Loucy (cell line): ENCODE data around the gene FMN2.

Source experiments
- EZH2phosphoT487 ChIP-seq: fragments of 200-600 bp; IDR thresholded peaks from 2 replicates; pipeline ENCODE4 v1.6.1; 2018; ENCODE audit warnings: antibody characterized with exemption, mild to moderate bottlenecking, moderate library complexity, borderline replicate concordance
- TF ChIP-seq, protein P1 (sequence below): fragments of 200-600 bp; sonication (generic); conservative IDR thresholded peaks from 2 replicates; pipeline ENCODE4 v1.5.1; 2014; ENCODE audit warnings: mild to moderate bottlenecking, antibody characterized with exemption, low read length

- TF ChIP-seq, protein P1, sequence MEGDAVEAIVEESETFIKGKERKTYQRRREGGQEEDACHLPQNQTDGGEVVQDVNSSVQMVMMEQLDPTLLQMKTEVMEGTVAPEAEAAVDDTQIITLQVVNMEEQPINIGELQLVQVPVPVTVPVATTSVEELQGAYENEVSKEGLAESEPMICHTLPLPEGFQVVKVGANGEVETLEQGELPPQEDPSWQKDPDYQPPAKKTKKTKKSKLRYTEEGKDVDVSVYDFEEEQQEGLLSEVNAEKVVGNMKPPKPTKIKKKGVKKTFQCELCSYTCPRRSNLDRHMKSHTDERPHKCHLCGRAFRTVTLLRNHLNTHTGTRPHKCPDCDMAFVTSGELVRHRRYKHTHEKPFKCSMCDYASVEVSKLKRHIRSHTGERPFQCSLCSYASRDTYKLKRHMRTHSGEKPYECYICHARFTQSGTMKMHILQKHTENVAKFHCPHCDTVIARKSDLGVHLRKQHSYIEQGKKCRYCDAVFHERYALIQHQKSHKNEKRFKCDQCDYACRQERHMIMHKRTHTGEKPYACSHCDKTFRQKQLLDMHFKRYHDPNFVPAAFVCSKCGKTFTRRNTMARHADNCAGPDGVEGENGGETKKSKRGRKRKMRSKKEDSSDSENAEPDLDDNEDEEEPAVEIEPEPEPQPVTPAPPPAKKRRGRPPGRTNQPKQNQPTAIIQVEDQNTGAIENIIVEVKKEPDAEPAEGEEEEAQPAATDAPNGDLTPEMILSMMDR, result no peak
- TF ChIP-seq EZH2phosphoT487, result no peak
Observed at GRCh38 chr1:240394353-240394752, 302.7 kb downstream of the FMN2 start.
